Measurements from ENCODE around the gene DCUN1D1.

The DCUN1D1 gene

DNA sequence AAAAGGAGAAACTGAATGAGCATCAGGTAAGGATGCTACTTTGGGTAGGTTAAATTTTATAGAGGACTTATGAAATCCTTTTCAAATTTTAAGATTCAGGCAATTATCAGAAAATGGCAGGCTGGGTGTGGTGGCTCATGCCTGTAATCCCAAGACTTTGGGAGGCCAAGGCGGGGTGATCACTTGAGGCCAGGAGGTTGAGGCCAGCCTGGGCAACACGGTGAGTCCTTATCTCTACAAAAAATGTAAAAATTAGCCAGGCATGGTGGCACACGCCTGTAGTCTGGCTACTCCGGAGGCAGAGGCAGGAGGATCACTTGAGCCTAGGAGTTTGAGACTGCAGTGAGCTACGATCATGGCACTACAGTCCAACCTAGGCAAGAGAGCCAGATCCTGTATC is 23.1 kb downstream of the DCUN1D1 start:
- TF ChIP-seq, protein P1, sequence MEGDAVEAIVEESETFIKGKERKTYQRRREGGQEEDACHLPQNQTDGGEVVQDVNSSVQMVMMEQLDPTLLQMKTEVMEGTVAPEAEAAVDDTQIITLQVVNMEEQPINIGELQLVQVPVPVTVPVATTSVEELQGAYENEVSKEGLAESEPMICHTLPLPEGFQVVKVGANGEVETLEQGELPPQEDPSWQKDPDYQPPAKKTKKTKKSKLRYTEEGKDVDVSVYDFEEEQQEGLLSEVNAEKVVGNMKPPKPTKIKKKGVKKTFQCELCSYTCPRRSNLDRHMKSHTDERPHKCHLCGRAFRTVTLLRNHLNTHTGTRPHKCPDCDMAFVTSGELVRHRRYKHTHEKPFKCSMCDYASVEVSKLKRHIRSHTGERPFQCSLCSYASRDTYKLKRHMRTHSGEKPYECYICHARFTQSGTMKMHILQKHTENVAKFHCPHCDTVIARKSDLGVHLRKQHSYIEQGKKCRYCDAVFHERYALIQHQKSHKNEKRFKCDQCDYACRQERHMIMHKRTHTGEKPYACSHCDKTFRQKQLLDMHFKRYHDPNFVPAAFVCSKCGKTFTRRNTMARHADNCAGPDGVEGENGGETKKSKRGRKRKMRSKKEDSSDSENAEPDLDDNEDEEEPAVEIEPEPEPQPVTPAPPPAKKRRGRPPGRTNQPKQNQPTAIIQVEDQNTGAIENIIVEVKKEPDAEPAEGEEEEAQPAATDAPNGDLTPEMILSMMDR (conservative IDR thresholded peaks at IDR 0.05; ENCODE audit: low read length), result no peak
- DNase-seq (ENCODE audit: low read depth), result no peak
- H3K4me3 ChIP-seq (ENCODE audit: low read length), result no peak overlapping the region

DNA sequence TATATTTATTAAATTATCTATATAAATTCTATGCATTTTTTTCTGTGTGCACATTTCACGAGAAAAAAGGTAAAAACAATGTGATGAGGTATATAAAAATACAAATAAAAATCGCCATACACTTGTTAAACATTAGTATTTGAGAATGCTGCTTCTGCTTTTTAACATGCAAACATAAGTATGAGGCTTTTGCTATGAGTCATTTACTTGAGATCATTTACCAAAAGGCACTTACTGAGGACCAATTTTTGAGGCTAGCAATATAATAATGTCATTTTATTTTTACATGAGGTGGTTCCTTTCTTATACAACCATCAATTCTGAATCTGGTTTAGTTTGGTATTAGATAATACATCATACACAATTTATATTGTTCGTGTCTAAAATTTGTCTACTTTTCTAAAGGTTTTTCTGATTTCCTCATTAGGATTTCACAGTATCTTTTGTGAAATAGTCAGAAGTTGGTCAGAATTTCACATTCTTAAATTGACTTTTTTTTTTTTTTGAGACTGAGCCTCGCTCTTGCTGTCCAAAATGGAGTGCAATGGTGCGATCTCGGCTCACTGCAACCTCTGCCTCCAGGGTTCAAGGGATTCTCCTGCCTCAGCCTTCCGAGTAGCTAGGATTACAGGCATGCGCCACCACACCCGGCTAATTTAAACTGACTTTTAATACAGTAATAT is 25.6 kb downstream of the DCUN1D1 start:
- TF ChIP-seq, protein P1 (conservative IDR thresholded peaks at IDR 0.05; ENCODE audit: low read length), result no peak

DNA sequence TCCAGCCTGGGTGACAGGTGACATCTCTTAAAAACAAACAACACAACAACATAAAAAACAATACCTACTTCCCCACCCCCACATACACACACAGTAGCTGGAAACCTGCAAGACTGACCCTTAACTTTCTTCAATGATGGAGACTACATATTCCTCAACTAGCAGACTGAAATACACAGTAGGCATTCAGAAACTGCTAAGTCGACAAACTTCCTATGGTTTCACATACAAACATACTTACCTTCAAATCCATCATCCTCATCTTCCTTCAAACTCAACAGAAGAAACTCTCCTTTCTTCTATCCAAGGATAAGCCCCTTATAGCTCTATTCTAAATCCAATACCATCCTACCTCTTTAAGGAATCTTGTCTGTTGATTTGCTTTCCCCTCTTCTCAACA is 30.6 kb downstream of the DCUN1D1 start:
- no peak overlapping the region for H3K4me3 ChIP-seq (ENCODE audit: low read length)
- TF ChIP-seq, protein P1 (conservative IDR thresholded peaks at IDR 0.05; ENCODE audit: low read length), result no peak
- DNase-seq (ENCODE audit: low read depth), result no peak

More for the DNA sequence above, 25.6 kb downstream of the DCUN1D1 start:
- no peak overlapping the region for H3K4me3 ChIP-seq (ENCODE audit: low read length)
- no peak for DNase-seq (ENCODE audit: low read depth)

DNA sequence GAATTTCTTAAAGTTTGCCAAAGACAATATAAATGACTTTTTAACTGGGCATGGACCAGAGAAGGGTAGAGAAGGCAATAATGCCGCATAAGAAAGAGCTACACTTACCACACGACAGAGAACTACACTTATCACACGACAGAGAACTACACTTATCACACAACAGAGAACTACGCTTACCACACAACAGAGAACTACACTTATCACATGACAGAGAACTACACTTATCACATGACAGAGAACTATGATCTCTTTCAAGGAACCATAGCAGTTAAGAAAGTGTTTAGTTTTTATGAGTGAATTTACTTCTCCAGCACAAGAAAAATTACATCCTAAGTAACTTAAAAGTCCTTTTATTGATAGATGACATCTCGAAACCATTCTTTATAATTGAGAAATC is 32.0 kb downstream of the DCUN1D1 start:
- no peak overlapping the region for H3K4me3 ChIP-seq (ENCODE audit: low read length)
- no peak for DNase-seq (ENCODE audit: low read depth)
- TF ChIP-seq, protein P1 (conservative IDR thresholded peaks at IDR 0.05; ENCODE audit: low read length), result no peak

DNA sequence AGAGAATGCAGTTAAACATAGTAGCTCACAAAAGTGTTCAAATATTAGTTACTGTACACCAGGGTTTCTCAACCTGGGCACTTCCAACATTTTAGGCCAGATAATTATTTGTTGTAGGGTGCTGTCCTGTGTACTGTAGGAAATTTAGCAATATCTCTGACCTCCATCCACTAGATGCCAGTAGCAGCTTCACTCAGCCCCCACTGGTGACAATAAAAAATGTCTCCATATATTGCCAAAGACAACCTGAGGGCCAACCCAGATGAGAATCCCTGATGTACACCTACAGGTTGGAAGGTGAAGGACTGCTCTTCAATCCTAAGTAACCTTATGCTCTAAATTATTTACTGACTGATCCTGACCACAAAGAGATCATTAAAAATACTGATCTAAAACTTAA is 32.5 kb downstream of the DCUN1D1 start:
- TF ChIP-seq, protein P1 (conservative IDR thresholded peaks at IDR 0.05; ENCODE audit: low read length), result no peak
- no peak for DNase-seq (ENCODE audit: low read depth)
- H3K4me3 ChIP-seq (ENCODE audit: low read length), result no peak overlapping the region

DNA sequence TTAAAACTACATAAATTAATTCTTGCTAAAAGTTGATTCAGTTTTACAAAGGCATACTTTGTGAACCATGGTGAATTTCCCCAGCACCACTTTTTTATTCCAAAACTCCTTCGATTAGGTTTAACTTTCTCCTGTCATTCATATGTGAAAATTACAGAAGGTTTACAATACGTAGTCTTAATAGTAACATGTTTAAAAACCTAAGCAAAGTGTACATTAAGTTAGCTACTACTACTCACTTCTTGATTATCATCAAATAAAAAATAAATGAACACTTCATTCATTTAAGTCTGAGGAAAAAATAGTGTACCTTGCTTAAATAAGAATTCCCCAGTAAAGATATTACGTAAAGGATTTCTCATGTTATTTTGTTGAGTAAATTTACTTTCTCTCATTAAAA is 38.6 kb downstream of the DCUN1D1 start:
- no peak for DNase-seq (ENCODE audit: low read depth)
- TF ChIP-seq, protein P1 (conservative IDR thresholded peaks at IDR 0.05; ENCODE audit: low read length), result no peak
- H3K4me3 ChIP-seq (ENCODE audit: low read length), result no peak overlapping the region

DNA sequence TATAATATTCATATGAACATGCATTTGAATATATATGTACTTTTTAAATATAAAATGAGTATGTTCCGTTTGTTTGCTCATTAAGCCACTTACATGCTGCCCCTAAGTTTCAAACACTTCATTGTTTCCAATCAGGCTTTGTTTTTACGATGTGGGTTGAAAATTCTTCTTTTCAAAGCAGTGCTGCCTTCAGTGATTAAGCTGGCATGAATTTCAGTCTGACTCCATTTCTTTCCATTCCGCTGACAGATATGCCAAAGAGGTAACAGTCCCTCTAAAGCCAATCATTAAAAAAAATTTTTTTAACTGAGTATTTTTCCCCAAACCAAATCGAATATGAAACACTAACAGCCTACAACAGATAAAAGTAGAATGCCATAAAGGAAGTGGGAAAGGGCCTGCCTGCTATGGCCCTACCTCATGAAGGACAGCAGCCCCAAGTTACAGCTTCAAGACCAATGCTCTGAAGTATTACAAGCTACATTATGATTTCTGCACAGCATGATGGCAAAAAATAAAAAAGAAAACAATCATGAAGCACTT is 40.0 kb downstream of the DCUN1D1 start:
- TF ChIP-seq, protein P1 (conservative IDR thresholded peaks at IDR 0.05; ENCODE audit: low read length), result no peak
- H3K4me3 ChIP-seq (ENCODE audit: low read length), result no peak overlapping the region
- DNase-seq (ENCODE audit: low read depth), result no peak

Data from AG10803 (cell line).